ENCODE results near the gene MSANTD7.

GRCh38 chr10:14879928-14880193 is 41.8 kb downstream of the MSANTD7 start:
- TF ChIP-seq, protein P1, sequence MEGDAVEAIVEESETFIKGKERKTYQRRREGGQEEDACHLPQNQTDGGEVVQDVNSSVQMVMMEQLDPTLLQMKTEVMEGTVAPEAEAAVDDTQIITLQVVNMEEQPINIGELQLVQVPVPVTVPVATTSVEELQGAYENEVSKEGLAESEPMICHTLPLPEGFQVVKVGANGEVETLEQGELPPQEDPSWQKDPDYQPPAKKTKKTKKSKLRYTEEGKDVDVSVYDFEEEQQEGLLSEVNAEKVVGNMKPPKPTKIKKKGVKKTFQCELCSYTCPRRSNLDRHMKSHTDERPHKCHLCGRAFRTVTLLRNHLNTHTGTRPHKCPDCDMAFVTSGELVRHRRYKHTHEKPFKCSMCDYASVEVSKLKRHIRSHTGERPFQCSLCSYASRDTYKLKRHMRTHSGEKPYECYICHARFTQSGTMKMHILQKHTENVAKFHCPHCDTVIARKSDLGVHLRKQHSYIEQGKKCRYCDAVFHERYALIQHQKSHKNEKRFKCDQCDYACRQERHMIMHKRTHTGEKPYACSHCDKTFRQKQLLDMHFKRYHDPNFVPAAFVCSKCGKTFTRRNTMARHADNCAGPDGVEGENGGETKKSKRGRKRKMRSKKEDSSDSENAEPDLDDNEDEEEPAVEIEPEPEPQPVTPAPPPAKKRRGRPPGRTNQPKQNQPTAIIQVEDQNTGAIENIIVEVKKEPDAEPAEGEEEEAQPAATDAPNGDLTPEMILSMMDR (IDR thresholded peaks at IDR 0.05), result no peak
- TF ChIP-seq POLR2AphosphoS5 (IDR thresholded peaks at IDR 0.05; ENCODE audit: insufficient read depth in 1 of 2, low read depth in 1 of 2), result no peak
